Measurements from ENCODE around the gene SYNDIG1.

DNA sequence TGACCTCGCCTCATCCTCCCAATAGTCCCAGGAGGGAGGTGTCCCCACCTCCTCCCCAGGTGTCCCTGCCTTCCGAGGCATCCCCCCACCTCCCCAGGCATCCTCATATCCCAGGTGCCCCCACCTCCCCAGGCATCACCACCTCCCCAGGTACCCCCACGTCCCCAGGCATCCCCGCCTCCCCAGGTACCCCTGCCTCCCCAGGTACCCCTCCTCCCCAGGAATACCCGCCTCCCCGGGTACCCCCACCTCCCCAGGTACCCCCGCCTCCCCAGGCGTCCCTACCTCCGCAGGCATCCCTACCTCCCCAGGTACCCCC is 198.9 kb downstream of the SYNDIG1 start:
- TF ChIP-seq, protein P1, sequence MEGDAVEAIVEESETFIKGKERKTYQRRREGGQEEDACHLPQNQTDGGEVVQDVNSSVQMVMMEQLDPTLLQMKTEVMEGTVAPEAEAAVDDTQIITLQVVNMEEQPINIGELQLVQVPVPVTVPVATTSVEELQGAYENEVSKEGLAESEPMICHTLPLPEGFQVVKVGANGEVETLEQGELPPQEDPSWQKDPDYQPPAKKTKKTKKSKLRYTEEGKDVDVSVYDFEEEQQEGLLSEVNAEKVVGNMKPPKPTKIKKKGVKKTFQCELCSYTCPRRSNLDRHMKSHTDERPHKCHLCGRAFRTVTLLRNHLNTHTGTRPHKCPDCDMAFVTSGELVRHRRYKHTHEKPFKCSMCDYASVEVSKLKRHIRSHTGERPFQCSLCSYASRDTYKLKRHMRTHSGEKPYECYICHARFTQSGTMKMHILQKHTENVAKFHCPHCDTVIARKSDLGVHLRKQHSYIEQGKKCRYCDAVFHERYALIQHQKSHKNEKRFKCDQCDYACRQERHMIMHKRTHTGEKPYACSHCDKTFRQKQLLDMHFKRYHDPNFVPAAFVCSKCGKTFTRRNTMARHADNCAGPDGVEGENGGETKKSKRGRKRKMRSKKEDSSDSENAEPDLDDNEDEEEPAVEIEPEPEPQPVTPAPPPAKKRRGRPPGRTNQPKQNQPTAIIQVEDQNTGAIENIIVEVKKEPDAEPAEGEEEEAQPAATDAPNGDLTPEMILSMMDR (IDR thresholded peaks at IDR 0.05) = no peak
- TF ChIP-seq POLR2A (IDR thresholded peaks at IDR 0.05) = no peak
